HG03025 (cell line): ENCODE results near the gene RPS15A.

ENCODE experiments used
- ATAC-seq: cut with Tn5 transposase; IDR thresholded peaks from one replicate; pipeline ENCODE4 v1.9.1; 2021; ENCODE audit warnings: mild to moderate bottlenecking, moderate library complexity; ENCODE audit not compliant: unreplicated experiment, low FRiP score

RPS15A gene

DNA sequence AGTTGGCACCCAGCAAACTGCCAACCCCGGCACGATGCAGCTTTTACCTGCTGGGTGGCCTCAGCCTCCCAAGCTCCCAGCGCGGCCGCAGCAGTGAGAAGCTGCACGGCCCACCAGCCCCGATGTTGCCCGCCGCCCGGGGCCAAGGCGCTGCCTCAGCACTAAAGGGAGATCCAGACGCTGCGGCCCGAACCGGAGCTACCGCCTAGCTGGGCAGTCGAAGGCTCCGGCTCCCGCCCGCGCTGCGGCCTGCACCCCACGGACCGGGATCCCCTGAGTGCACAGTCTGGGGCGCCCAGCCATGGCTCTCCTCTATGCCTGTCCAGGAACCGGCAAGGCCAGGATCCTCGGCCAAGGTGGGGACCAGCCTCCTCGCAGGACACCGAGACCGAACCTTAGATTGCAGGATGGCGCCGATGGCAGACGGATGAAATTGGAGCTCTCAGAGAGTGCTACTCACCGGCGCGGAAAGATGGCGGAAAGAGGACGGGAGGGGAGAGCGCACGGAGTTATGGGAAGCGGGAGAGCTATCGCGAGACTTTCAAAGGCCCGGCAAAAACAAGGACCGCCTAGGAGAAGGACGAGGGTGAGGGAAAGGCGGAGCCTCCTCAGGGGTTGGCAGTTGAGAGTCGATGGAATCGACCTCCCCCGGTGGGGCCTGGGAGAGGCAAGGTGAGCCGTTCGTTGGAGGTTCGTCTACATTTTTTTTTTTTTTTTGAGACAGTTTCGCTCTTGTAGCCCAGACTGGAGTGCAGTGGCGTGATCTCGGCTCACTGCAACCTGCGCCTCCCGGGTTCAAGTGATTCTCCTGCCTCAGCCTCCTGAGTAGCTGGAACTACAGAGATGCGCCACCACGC is at the start of gene RPS15A:
TSS of gene RPS15A (minus strand) at position 485 of the 857 bp plus-strand sequence. CDS start 1,221 bp downstream, outside the sequence.
- ATAC-seq = peak; percentile 82

DNA sequence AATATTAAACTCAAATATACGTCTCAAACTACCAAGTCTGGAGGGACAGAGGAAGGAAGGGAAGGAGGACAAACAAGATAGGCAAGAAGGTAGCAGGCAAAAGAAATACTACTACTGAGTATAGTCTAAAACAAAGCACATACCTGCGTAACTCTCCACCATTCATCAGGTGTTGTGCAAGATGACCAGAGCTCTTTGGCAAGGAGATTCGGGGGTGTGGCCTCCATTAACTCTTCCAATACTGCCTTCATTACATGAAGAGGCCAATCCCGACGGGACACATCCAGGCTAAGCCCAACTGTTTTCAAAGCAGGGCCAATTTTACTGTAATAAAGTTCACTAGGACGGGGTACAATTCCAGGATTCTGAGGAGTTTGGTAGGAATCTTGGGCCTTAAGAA is 49.4 kb upstream of the RPS15A start:
- no peak for ATAC-seq

DNA sequence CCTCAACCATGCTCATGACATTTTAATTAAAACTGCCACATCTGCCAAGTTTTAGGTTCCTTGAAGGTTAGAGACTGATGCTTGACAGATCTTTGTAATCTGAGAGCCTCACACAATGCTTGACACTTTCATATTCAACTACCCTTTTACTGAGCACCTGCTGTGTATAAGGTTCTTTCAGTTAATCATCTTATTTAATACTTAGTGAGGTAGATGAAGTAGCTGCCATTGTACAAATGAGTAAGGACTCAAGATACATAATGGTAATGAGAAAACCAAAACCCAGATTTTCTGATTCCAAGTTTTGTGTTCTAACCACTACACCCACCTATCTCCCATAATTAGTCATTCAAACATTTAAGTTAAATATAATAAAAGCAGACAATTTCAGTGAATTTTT is 46.6 kb upstream of the RPS15A start:
- ATAC-seq = no peak

DNA sequence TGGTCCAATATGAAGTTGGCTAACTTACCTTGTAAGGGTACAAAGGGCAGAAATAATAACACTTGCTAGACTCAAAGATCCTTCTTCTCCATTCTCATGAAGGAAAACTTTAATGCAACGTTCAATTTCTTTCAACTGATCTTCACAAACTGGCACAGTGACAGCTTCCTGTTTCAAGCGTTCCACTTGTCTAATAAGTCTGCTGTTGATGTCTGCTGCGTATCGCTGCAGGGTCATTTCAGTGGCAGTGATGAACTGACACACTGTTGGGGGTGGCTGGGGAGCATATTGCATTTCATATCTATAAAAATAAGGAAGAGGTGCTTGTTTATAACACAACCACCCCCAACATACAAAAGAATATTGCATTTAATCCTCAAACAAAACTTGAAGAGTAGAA is 44.7 kb upstream of the RPS15A start:
- no peak for ATAC-seq

DNA sequence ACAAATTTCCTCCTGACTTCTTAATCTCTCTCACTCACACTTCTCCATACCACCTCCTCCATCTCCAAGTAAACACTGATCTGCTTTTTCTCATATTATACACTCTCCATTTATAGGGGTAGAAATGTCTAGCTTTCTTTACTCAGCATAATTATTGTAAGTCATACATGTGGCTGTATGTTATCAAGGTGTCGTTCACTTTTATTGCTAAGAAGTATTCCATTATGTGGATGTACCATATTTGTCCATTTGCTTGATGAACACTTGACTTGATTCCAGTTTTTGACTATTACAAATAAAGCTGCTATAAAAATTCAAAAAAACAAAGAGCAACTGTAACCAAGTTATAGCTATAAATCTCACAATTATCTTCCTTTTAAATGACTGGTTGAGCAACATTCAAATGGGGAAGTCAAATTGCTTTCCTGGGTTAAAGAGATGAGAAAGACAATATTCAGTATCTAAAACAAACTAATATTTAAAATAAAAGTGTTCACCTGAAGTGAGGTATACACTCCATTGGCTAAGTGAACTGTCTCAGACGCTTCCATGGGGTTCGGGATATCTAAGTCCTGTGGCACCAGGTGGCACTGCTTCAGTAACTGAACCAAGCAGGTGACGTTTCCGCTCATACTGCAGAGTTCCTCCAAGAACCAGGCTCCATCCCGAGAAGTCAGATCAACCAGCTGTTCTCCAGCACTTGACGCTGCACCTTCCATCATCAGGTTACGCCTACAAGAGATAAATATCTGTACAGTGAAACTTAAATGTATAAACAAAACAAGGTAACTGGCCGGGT is 43.8 kb upstream of the RPS15A start:
- no peak for ATAC-seq

DNA sequence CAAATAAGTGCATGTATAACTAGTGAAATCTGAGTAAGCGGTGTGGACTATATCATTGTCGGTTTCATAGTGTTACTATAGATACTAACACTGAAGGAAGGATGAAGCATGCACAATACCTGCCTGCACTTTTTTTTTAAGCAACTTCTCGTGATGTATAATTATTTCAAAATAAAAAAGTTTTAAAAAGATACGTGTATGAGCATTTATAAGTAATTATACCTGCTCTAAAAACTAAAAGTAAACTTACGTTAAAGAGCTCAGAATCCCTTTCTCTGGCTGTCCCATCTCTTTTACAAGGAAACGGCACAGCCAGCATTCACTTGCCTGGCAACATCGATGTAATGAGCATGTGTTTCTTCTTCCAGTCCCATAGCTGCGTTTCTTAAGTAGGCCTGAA is 42.5 kb upstream of the RPS15A start:
- no peak for ATAC-seq

DNA sequence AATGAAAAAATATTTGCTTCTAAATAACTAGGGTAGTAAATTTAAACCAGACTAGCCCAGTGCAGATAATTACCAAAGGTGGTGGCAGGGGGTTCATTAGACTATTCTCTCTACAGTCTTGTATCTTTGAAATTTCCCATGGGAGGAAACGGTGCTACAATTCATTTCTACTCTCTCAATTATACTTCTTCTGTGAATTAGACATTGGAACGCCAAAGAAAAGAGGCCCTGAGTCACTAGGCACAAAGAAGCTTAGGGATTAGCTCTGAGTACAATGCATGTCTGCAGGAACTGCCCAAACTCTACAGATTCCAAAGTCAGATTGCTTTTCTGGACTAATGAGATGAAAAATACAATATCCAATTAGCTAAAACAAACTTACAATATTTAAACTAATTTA is 41.9 kb upstream of the RPS15A start:
- no peak for ATAC-seq

DNA sequence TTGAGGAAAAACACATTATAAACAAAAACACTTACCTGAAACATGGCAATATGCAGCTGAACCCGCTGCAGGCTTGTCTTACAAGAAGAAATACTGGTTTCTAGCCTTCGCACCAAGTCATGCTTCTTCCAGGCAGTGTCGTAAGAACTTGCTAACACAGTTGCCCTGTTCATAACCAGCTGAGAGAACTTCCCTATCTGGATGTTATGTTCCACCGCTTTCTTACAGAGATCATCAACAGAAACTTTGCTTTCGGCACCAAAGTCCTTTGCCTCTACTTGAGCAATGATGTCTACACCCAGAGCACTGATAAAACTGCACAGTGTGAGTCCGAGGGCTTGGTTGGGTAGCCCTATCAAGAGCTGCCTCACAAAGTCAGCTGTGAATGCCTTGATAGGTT is 39.1 kb upstream of the RPS15A start:
- ATAC-seq = no peak

DNA sequence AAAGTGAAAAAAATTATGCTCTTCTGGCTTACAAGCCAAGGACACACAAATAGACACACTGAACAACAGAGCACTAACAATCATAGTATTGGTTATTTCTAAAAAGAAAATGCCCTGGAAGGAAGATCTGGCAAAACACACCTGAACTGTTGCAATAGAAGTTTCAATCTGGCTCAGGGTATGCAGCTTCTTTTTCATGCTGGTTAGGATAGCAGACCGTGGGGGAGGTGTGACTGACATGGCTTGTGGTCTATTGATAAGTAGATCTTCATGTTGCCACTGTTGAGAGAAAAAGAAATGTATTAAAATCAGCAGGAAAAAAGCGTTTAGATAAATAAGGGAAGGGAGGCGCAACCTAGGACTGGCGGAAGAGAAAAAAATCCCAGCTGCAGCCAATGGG is 37.8 kb upstream of the RPS15A start:
- ATAC-seq = no peak

DNA sequence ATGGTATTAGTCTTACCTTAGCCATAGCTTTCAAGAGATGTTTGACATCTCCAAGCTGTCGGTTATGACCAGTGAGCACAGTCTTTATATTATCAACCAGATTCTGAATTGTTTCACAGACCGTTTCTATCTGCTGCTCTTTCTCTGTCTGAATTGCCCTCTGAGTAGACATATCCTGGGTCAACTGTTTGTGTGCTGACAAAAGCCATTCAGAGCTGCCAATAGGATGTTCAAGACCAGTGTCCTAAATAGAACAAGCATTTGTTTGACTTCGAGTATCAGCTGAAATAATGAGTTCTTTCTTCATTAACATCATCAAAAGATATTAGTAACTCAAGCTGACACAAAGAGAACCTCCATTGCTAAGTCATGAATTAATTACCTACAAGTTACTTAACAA is 26.2 kb upstream of the RPS15A start:
- ATAC-seq = no peak

DNA sequence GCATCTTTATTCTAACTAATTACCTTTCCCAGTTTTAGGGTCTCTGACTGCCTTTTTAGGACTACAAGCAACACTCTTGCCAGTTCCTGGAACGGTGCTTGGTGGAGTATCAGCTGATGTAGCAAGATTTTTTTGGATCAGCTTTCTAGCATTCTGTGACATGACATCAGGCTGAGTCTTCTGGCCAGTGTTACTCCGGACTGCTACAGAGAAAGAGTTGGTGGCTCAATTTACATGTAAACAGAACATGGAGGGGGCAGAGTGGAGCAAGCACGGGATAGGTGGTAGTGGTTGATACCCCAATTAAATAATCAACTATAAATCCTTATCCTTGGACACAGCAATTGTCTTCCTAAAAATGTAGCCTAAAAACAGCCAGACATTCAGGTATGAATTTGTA is 21.8 kb upstream of the RPS15A start:
- no peak for ATAC-seq

DNA sequence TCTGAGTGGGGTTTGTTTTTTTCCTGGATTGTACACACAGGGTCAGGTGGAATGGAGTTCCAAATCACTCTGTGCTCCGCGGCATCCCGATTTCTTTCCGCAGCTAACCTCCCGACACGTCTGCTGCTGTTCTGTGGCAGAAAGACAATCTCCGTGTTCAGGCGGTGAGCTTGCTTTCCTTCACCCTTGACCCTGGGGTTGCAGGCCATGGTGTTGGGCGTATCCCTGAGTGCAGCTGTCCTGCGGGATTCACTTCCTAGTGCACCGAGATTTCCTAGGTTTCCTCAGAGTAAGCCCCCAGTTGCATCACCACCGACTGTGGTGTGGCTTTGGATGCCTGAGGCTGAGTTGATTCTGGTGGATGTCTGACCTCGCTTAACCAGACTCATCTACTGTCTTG is 19.0 kb upstream of the RPS15A start:
- no peak for ATAC-seq

DNA sequence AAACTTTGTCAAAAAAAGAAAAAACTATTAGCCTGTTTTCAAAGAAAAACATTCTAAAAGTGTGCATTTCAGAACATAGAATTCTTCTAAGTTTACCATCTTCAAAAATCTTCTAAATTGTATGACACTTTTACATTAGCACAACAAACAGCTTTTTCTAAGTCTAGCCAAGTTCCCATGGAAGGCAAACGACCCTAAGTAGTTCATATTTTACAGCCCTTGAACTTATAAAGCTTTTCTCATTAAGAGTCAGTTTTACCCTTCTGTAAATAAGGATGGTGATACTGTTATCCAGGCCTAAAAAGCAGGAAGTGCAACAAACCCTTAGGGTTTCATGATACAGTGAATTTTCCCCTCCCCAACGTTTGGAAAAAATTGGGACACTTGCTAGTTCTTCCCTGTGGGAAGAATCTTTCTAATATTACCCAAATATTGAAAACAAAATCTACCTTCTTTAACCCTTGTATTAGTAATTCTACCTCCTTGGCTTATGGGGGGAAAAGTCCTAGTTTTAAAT is 15.2 kb upstream of the RPS15A start:
- no peak for ATAC-seq

DNA sequence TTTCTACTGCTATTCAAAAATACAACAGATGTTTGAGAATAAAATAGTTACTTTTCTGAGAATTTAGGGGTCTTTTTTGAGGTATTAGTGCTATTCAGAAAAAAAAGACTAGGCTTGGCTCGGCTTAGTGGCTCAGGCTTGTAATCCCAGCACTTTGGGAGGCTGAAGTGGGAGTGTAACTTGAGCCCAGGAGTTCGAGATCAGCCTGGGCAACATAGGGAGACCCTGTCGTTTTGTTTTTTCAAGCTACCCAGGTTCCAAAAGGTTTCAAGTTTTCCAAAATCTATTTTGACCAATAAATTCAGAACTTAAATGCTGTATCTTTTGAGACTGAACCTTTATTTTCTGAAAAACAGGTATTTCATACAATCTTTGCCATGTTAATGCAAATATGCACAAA is 14.4 kb upstream of the RPS15A start:
- ATAC-seq = no peak

DNA sequence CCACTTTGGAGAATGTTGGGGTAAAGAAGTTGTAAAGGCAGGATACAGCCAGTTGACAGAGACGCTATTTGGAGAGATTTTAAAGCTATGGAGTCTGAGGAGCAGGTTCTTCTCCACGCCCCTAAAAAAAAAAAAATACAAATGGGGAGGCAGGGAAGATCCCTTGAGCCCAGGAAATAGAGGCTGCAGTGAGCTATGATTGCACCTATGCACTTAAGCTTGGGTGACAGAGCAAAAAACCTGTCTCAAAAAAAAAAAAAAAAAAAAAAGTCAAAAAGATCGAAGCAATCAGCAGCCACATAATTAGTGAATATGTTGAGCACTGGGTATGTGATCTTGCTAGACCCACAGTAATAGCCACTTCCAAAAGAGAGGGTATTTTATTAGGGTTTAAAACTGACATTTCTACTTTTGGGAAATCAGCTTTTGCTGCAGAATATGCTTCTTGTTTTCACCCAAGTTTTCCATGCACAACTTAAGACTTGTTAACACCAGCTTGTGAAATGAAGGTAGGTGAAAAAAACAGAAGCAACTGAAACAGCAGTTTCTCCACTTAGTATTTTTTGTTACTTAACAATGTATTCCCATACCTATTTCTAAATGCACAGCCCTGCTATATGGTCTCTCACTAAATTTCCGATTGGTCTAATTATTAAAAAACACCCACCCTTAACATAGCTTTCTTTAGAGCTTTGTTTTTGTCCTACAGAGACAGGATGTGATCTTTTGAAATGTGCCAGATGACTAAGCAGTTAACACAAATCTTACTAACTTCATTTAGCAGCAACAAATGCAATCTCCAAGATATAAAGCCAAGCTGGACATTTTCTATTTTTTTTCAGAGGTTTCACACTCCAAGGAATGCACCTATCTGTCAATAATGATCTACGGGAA is 13.7 kb upstream of the RPS15A start:
- no peak for ATAC-seq

DNA sequence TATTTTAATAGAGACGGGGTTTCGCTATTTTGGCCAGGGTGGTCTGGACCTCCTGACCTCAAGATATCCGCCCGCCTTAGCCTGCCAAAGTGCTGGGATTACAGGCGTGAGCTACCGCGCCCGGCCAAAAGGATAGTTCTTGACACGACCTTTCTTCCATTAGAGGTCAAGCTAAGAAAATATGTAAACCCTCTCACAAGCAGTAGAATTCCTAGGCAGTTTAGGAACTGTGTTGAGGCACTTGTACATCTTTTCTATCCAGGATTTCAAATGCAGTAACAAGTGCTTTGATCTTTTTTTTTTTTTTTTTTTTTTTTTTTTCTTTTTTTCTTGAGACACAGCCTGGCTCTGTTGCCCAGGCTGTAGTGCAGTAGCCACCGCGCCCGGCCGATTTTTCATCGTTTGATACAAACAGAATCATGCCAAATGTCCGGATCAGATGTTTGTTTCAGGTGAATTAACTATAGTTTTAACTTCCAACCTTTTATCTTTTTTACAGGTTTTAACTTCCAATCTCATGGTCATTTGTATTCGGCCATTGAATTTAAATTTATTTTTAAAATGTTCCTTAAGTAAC is 12.7 kb upstream of the RPS15A start:
- no peak for ATAC-seq

DNA sequence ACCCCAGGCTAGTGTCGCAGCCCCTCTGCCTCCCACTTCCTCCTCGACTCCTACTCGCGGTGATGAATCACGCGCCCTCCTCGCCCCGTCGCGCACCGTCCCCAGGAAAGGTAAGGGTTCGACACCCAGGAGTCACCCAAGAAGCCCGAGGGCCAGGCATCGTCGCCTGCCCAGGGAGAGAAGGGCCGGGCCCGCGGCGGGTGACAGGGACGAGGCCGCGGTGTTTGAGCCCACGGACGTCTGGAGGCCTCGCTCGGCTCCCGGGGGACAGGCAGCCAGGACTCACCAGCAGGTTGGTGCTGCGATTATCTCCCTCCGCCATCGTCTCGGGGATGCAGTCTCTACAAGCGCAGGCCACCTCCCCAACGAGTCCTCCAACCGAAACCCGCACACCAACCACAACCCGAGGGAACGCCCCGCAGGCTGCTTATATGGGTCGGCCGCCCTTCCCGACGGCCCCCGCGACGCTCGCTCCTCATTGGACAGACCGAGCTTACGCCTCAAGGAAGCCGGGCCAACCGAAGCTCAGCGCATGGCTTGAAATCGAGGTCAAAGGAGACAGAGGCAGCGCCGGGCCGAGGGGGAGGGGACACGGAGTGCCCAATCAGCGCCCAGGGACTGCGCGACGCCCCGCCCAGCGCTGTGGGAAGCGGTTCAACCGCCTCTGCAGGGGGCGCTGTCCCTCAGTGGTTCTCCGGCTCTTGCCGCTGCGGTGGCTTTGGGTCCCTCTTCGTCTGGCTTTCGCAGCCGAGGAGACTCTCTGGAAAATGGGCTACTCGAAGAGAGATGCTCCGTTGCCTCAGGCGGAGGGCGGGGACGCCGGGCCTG is 11.2 kb upstream of the RPS15A start, which contains the start of gene ARL6IP1:
TSS of gene ARL6IP1 (minus strand) at position 405 of the 828 bp plus-strand sequence. CDS start at position 322, 83 bp downstream.
- ATAC-seq = peak; percentile 93

DNA sequence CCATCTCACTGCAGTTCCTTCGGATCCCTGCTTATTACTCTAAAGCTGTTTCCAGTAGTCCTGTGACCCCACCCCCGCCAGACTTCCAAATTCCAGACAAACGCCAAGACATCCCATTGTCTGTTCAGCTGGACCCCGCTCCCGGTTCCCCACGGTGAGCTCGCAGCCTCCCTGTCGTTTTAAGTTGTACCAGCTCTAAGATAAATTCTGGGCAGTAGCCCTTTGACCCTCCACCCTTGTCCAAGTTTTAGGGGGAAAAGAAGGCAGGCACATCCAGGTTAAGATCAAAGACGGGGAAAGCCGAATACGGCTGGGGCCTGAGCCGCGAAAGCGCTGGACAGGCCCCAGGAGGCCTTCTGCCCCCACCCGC is 10.6 kb upstream of the RPS15A start:
- ATAC-seq = no peak

DNA sequence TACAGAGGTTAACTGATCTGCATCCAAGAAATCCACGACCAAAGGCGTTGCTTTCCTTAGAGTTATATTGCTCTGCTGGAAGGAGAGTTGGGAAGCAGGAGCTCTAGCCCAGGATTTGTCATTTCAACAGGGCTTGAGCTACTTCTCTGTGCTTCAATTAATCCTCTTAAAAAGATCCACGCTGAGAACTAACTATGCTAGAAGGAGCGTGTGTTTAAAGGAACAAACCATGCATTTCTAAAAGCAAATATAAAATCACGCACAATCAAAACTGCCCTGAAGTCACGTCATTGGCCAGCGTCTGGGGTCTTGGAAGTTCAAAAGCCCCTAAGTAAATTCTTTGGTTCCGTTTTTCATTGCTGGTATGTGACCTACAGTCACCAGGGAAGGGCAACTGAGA is 10.2 kb upstream of the RPS15A start:
- no peak for ATAC-seq
